Left lung (tissue), 10 donors: ENCODE data around the gene TTC22. TPM values are rescaled to one million over a fixed set of nuclear protein-coding genes. Genes with fewer than 3 reads are reported as not detected.
A peak's percentile ranks its signal among the peaks of the same experiment; 100 is the strongest.

Source experiments
- ATAC-seq: fragments of 200-7000 bp; cut with Tn5 transposase; one replicate; pipeline ENCODE4 v1.9.1; 2020; ENCODE audit warnings: moderate library complexity
- DNase-seq, 4 donors: peaks; one replicate each; pipeline ENCODE4 v3.0.0-alpha.2; 2013 to 2020
- H3K27ac ChIP-seq, 2 donors: fragments of 200-600 bp; sonication (generic) in 1 of 2; one replicate each; pipeline versions ENCODE4 v1.5.0 to v1.8.0; 2020 to 2021
- H3K27me3 ChIP-seq, 2 donors: fragments of 200-600 bp; sonication (generic) in 1 of 2; one replicate each; pipeline versions ENCODE4 v1.5.0 to v1.8.0; 2020 to 2021
- H3K36me3 ChIP-seq, 2 donors: fragments of 200-600 bp; sonication (generic) in 1 of 2; one replicate each; pipeline versions ENCODE4 v1.5.0 to v1.8.0; 2020 to 2021
- H3K4me1 ChIP-seq, 2 donors: fragments of 200-600 bp; one replicate each; pipeline ENCODE4 v1.8.0; 2021
- H3K4me3 ChIP-seq, 2 donors: fragments of 200-600 bp; sonication (generic) in 1 of 2; one replicate each; pipeline versions ENCODE4 v1.5.0 to v1.8.0; 2020 to 2021; ENCODE audit warnings: mild to moderate bottlenecking in 1 of 2
- H3K9me3 ChIP-seq, 2 donors: fragments of 200-600 bp; sonication (generic) in 1 of 2; one replicate each; pipeline versions ENCODE4 v1.5.0 to v1.8.0; 2020 to 2021
- intact Hi-C, 2 donors: fragments of 100-400 bp; cut with DNase I; formaldehyde crosslinking; loops; one replicate each; pipeline versions ENCODE4 v1.11.2 to v1.14.2; 2022
- polyA plus RNA-seq, 6 donors: library from polyadenylated mRNA; unstranded; fragments of 120-200 nt; gene quantifications; one replicate each; pipeline ENCODE4 v1.2.1, GENCODE V29; 2013; ENCODE audit not compliant: insufficient read length in 6 of 6
- total RNA-seq, 2 donors: library from RNA; stranded (reverse); fragmentation: NEBNext Ultra II Directional; extraction: Animal tissue kit (Norgen Biotek cat#: 25700); gene quantifications; one replicate each; pipeline ENCODE4 v1.2.1, GENCODE V29; 2021
- TF ChIP-seq, protein P1 (sequence below), 2 donors: fragments of 200-600 bp; sonication (generic) in 1 of 2; IDR thresholded peaks; one replicate each; pipeline versions ENCODE4 v1.5.0 to v1.8.0; 2021; ENCODE audit warnings: antibody characterized with exemption in 2 of 2
- donor health status: DM: no; HTN: yes; CAD: no.
- donor health status: DM: no; HTN: no; CAD: no.

Gene TTC22
- total and polyA plus RNA-seq, 8 donors = 2.9 to 7.7 (median 4.2) TPM

DNA sequence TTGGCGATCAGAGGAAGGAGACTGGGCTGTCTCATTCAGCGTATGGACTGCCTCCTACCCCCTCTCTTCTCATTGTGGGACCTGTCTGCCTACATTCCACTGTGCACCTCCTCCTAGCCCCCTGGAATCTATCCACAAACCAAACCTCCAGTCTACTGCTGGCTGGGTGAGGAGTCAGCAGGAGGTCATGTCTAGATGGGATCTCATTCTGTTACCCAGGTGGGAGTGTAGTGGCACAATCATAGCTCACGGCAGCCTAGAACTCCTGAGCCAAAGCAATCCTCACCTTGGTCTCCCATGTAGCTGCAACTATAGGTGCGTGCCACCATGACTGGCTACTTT, 18.0 kb upstream of the TTC22 start:
- TF ChIP-seq, protein P1, sequence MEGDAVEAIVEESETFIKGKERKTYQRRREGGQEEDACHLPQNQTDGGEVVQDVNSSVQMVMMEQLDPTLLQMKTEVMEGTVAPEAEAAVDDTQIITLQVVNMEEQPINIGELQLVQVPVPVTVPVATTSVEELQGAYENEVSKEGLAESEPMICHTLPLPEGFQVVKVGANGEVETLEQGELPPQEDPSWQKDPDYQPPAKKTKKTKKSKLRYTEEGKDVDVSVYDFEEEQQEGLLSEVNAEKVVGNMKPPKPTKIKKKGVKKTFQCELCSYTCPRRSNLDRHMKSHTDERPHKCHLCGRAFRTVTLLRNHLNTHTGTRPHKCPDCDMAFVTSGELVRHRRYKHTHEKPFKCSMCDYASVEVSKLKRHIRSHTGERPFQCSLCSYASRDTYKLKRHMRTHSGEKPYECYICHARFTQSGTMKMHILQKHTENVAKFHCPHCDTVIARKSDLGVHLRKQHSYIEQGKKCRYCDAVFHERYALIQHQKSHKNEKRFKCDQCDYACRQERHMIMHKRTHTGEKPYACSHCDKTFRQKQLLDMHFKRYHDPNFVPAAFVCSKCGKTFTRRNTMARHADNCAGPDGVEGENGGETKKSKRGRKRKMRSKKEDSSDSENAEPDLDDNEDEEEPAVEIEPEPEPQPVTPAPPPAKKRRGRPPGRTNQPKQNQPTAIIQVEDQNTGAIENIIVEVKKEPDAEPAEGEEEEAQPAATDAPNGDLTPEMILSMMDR (IDR thresholded peaks at IDR 0.05) = no peak
- Histone ChIP-seq H3K27ac (no peak overlapping the region), H3K9me3 (peaks cover 0 to 7% of the 10 kb centered on the region in 2 donors), H3K4me1 (no peaks in the 10 kb centered on the region), H3K4me3 (no peak overlapping the region), H3K36me3 (no peaks in the 10 kb centered on the region), H3K27me3 (peaks cover 0 to 4% of the 10 kb centered on the region in 2 donors)
- ATAC-seq (no peak), DNase-seq (no peak)
- intact Hi-C loops = loop anchor here in 1 of 2 donors (10.0 kb wide), 1 partner anchor 144 kb away; no protein-coding TSS in a partner anchor

DNA sequence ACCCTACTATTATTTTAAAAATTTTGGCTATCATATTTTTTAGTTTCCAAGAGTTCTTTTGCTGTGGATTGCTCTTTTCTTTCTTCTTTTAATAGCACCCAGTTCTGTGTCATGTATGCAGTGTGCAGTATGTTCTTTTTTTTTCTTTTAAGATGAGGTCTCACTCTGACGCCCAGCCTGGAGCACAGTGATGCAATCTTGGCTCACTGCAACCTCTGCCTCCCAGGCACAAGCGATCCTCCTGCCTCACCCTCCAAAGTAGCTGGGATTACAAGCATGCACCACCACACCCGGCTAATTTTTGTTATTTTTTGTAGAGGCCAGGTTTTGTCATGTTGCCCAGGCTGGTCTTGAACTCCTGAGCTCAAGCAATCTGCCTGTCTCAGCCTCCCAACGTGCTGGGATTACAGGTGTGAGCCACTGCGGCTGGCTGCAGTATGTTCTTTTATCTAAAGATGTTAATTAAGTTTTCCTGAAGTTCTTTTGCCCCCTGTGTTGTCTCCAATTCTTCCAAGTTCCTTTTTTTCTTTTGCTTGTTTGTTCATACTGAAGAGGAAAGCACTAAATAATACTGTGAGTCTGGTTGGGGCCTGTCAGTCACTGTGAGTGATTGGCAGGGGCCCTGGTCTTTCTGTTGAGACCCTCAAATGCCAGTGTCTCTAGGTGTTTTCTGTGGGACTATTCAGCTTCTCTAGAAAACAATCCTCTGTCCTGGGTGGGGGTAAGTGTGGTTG, 17.5 kb upstream of the TTC22 start:
- intact Hi-C loops = loop anchor here in 1 of 2 donors (10.0 kb wide), 1 partner anchor 144 kb away; no protein-coding TSS in a partner anchor
- ATAC-seq = no peak

DNA sequence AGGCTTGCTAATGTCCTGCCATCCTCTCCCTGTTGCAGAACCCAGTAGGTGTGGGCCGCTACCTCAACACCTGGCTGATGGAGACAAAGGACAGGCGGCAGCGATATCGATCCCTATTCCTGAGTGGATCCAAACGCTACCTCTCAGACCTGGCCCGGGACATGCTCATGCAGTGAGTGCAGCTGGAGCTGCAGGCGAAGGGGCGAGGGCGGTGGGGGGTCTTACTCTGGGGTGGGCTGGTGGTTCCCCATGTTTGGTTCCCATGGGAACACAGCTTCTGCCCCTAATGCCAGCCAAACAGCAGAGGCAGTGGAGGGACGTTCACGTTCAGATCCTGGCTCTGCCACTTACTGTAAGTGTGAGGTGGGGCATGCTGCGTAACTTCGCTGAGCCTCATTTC, 15.8 kb upstream of the TTC22 start:
- Histone ChIP-seq H3K9me3 (no peaks in the 10 kb centered on the region), H3K36me3 (no peaks in the 10 kb centered on the region), H3K4me1 (no peaks in the 10 kb centered on the region), H3K4me3 (no peak overlapping the region), H3K27me3 (peaks cover 0 to 4% of the 10 kb centered on the region in 2 donors), H3K27ac (no peak overlapping the region)
- TF ChIP-seq, protein P1 (IDR thresholded peaks at IDR 0.05) = no peak
- peak in 1 of 4 donors; percentile 23 for DNase-seq
- intact Hi-C loops = loop anchor here in 1 of 2 donors (10.0 kb wide), 1 partner anchor 142 kb away; no protein-coding TSS in a partner anchor
- ATAC-seq = no peak

More for the DNA sequence above, 17.5 kb upstream of the TTC22 start:
- Histone ChIP-seq H3K27me3 (peaks cover 0 to 4% of the 10 kb centered on the region in 2 donors), H3K4me1 (no peaks in the 10 kb centered on the region), H3K27ac (no peak overlapping the region), H3K36me3 (no peaks in the 10 kb centered on the region), H3K9me3 (peaks cover 0 to 2% of the 10 kb centered on the region in 2 donors), H3K4me3 (no peak overlapping the region)
- TF ChIP-seq, protein P1 (IDR thresholded peaks at IDR 0.05) = no peak
- DNase-seq = no peak

DNA sequence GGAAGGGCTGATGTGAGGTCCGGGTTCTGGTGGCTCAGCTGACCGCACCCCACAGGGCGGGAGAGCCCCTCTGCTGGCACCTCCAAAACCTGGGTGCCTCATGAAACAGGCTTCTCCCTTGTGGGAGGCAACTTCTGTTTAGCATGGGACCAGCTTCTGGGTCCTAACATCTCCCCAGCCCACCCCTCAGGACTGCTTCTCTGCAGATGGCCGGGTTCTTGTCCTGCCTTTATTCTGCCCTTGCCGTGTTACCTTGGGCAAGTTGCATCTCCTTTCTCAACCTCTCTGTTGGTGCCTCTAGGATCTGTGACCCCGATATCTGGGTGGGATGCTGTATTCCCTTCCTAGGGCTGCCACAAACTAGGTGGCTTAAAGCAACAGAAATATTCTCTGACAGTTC, 15.0 kb upstream of the TTC22 start:
- H3K4me1 ChIP-seq = no peaks in the 10 kb centered on the region
- H3K4me3 ChIP-seq = no peak overlapping the region
- peaks cover 0 to 4% of the 10 kb centered on the region in 2 donors for H3K27me3 ChIP-seq
- TF ChIP-seq, protein P1 (IDR thresholded peaks at IDR 0.05) = no peak
- intact Hi-C loops = loop anchor here in 1 of 2 donors (10.0 kb wide), 1 partner anchor 141 kb away; no protein-coding TSS in a partner anchor
- no peaks in the 10 kb centered on the region for H3K36me3 ChIP-seq
- no peak overlapping the region for H3K27ac ChIP-seq
- DNase-seq (peak in 1 of 4 donors; percentile 8), ATAC-seq (no peak)
- H3K9me3 ChIP-seq = no peaks in the 10 kb centered on the region

DNA sequence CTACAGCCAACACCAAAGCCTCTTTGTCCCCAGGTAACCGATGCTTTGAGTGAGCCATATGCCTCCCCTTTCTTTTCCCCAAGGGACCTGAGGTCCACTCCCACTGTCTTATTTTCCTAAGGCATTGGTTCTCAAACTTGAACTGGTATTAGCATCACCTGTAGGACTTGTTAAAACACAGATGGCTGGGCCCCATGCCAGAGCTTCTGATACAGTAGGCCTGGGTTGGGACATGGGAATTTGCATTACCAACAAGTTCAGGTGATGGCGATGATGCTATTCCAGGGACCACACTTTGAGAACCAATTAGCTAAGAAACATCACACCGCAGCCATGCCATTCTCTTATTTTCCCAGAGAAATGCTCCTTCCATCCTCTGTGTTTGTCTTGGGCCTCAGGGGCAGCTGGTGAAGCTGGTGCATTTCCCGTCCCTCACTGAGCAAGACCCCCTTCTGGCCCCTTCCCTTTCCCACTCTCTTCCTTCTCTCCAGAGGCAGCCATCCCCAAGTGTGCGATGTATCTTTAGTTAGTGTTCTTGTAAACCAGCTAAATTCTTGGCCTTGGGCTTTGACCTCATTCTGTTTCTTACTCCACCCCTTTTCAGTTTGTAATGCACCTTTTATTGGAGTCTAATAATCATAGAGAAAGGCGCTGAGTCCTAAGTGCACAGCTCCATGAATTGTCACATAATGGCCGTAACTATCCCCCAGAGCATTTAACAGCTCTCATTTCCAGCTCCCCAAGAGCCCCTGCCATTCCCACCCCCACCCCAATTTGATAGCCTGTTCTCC, 14.2 kb upstream of the TTC22 start:
- no peak for ATAC-seq
- TF ChIP-seq, protein P1 (IDR thresholded peaks at IDR 0.05) = no peak
- intact Hi-C loops = loop anchor here in 1 of 2 donors (10.0 kb wide), 1 partner anchor 140 kb away; no protein-coding TSS in a partner anchor
- no peaks in the 10 kb centered on the region for H3K36me3 ChIP-seq
- no peak overlapping the region for H3K4me3 ChIP-seq
- H3K27ac ChIP-seq = no peak overlapping the region
- H3K4me1 ChIP-seq = no peaks in the 10 kb centered on the region
- peaks cover 0 to 4% of the 10 kb centered on the region in 2 donors for H3K27me3 ChIP-seq
- no peak for DNase-seq
- H3K9me3 ChIP-seq = no peaks in the 10 kb centered on the region
